ENCODE measurements around the gene TBX15. TPM values are rescaled to one million over a fixed set of nuclear protein-coding genes. Genes with fewer than 3 reads are reported as not detected.

The TBX15 gene
- polyA plus RNA-seq, 1 donor (not counting 4 experiments of a cell fraction or from before 2014, with no cell fraction given) = not detected

DNA sequence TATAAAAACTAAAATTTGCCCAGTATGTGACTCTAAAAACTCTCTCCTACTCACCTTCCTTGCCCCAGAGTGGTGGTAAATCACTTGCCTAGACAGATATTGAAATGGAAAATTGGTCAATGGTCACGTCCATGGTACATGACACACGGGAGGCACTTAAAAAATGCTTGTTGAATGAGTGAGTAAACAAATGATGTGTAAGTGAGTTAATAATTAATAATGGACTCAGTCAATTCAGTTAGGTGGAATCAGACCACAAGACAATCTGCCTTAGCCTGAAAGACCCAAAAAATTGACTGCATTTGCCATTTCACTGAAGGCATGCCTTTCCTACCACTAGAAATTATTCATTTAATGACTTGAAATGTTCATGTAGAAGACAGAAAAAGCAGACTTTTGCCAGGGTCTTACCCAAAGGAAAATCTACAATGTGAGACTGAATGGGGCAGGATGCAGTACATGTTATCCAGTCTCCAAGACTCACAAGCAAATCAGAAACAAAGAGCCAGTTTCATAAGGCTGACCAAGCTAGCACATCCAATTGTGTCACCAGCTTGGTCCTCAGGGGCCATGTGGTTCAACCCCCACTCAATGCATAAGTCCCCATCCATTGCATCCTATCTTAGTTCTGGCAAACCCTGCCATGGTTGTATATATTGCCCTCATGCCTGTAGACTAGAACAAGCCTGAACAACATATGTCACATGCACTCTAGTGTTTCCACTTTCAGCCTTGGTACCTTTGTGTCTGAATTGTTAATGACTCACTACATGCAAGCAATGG is 73.6 kb downstream of the TBX15 start:
- H3K4me2 ChIP-seq (ENCODE audit: control insufficient read depth, extremely low read depth, insufficient read depth, low read depth, low read length) = no peak overlapping the region
- H2AFZ ChIP-seq (ENCODE audit: control insufficient read depth, low read length) = no peak overlapping the region
- H3K4me3 ChIP-seq (ENCODE audit: control insufficient read depth in 2 of 3, extremely low read depth in 1 of 3, insufficient read depth in 2 of 3, low read depth in 1 of 3, low read length in 3 of 3) = no peak overlapping the region
- FAIRE-seq (no peak), DNase-seq (ENCODE audit: low read depth, low spot score) (no peak)
- no peaks in the 10 kb centered on the region for H3K4me1 ChIP-seq (ENCODE audit: control insufficient read depth, extremely low read depth, insufficient read depth, low read length)
- no peak overlapping the region for H3K27ac ChIP-seq (ENCODE audit: control insufficient read depth, insufficient read depth, low read length)
- dilution Hi-C loops (cut with MboI; ENCODE audit: extremely low pct_ligation_motif_present, low sequenced_read_pairs) = no loop called here
- no peaks in the 10 kb centered on the region for H4K20me1 ChIP-seq (ENCODE audit: control insufficient read depth, extremely low read depth, insufficient read depth, low read length)
- no peaks in the 10 kb centered on the region for H3K9me1 ChIP-seq (ENCODE audit: control insufficient read depth, extremely low read depth, insufficient read depth, low read length)
- H3K36me3 ChIP-seq (ENCODE audit: control insufficient read depth in 2 of 2, extremely low read depth in 1 of 2, insufficient read depth in 2 of 2, low read length in 2 of 2) = no peaks in the 10 kb centered on the region
- no peak overlapping the region for H3K9ac ChIP-seq (ENCODE audit: control insufficient read depth, extremely low read depth, insufficient read depth, low read length)
- H3K79me2 ChIP-seq (ENCODE audit: control insufficient read depth, insufficient read depth, low read length) = no peaks in the 10 kb centered on the region
- H3K9me3 ChIP-seq (ENCODE audit: control insufficient read depth, low read depth, low read length) = no peaks in the 10 kb centered on the region
- H3K27me3 ChIP-seq (ENCODE audit: control insufficient read depth, extremely low read depth, insufficient read depth, low read length) = no peaks in the 10 kb centered on the region
- TF ChIP-seq CTCF (optimal IDR thresholded peaks at IDR 0.05 in 1 of 3, IDR thresholded peaks at IDR 0.05 in 1 of 3, conservative IDR thresholded peaks at IDR 0.05 in 1 of 3; ENCODE audit: extremely low read depth in 1 of 3, insufficient read depth in 2 of 3, low read length in 3 of 3) (no peak), EZH2 (IDR thresholded peaks at IDR 0.05; ENCODE audit: low read length) (no peak)

- H3K36me3 ChIP-seq (ENCODE audit: control insufficient read depth in 2 of 2, extremely low read depth in 1 of 2, insufficient read depth in 2 of 2, low read length in 2 of 2) = no peaks in the 10 kb centered on the region
- no peak overlapping the region for H3K27ac ChIP-seq (ENCODE audit: control insufficient read depth, insufficient read depth, low read length)
- H3K9me1 ChIP-seq (ENCODE audit: control insufficient read depth, extremely low read depth, insufficient read depth, low read length) = no peaks in the 10 kb centered on the region
- no peak overlapping the region for H3K4me3 ChIP-seq (ENCODE audit: control insufficient read depth in 2 of 3, extremely low read depth in 1 of 3, insufficient read depth in 2 of 3, low read depth in 1 of 3, low read length in 3 of 3)
- DNase-seq (ENCODE audit: low read depth, low spot score) (no peak), FAIRE-seq (no peak)
- H3K27me3 ChIP-seq (ENCODE audit: control insufficient read depth, extremely low read depth, insufficient read depth, low read length) = no peaks in the 10 kb centered on the region
- dilution Hi-C loops (cut with MboI; ENCODE audit: extremely low pct_ligation_motif_present, low sequenced_read_pairs) = no loop called here
- no peaks in the 10 kb centered on the region for H3K9me3 ChIP-seq (ENCODE audit: control insufficient read depth, low read depth, low read length)
- no peak overlapping the region for H3K9ac ChIP-seq (ENCODE audit: control insufficient read depth, extremely low read depth, insufficient read depth, low read length)
- H2AFZ ChIP-seq (ENCODE audit: control insufficient read depth, low read length) = no peak overlapping the region
- no peaks in the 10 kb centered on the region for H3K4me1 ChIP-seq (ENCODE audit: control insufficient read depth, extremely low read depth, insufficient read depth, low read length)
- no peak overlapping the region for H3K4me2 ChIP-seq (ENCODE audit: control insufficient read depth, extremely low read depth, insufficient read depth, low read depth, low read length)
- TF ChIP-seq CTCF (optimal IDR thresholded peaks at IDR 0.05 in 1 of 3, IDR thresholded peaks at IDR 0.05 in 1 of 3, conservative IDR thresholded peaks at IDR 0.05 in 1 of 3; ENCODE audit: extremely low read depth in 1 of 3, insufficient read depth in 2 of 3, low read length in 3 of 3) (no peak), EZH2 (IDR thresholded peaks at IDR 0.05; ENCODE audit: low read length) (no peak)
- H3K79me2 ChIP-seq (ENCODE audit: control insufficient read depth, insufficient read depth, low read length) = no peaks in the 10 kb centered on the region
- H4K20me1 ChIP-seq (ENCODE audit: control insufficient read depth, extremely low read depth, insufficient read depth, low read length) = no peaks in the 10 kb centered on the region
Measured at GRCh38 chr1:118913818-118914217, 74.3 kb downstream of the TBX15 start.
